ENCODE measurements around the gene SURF2.
A peak's percentile ranks its signal among the peaks of the same experiment; 100 is the strongest.

Gene SURF2

GRCh38 chr9:133405508-133406438 lies 49.4 kb downstream of the SURF2 start:
- no peak for DNase-seq

- peak; percentile 67 for DNase-seq
Measured at GRCh38 chr9:133406480-133407307, 50.3 kb downstream of the SURF2 start.

GRCh38 chr9:133408042-133408441 lies 51.7 kb downstream of the SURF2 start:
- no peak for DNase-seq
